GM23338 (cell line): ENCODE results near the gene ATXN7. TPM values are rescaled to one million over a fixed set of nuclear protein-coding genes. Genes with fewer than 3 reads are reported as not detected.

Source experiments
- ATAC-seq: fragments of 200-7000 bp; cut with Tn5 transposase; 3 replicates; pipeline ENCODE4 v1.9.1; 2020
- DNase-seq: peaks from one replicate; pipeline ENCODE4 v3.0.0-alpha.2; 2015; ENCODE audit warnings: low spot score
- H2AFZ ChIP-seq: fragments of 200-600 bp; sonication (generic); 2 replicates; pipeline ENCODE4 v1.8.0; 2016; ENCODE audit warnings: antibody characterized with exemption, mild to moderate bottlenecking, moderate library complexity
- H3F3A ChIP-seq: fragments of 200-600 bp; sonication (generic); replicated peaks from 2 replicates; pipeline ENCODE4 v1.8.0; 2017; ENCODE audit warnings: antibody characterized with exemption, mixed run types, low read depth
- H3K27ac ChIP-seq: fragments of 200-600 bp; sonication (generic); 2 replicates; pipeline ENCODE4 v1.6.1; 2016; ENCODE audit warnings: low read depth
- H3K27me3 ChIP-seq: fragments of 200-600 bp; sonication (generic); 2 replicates; pipeline ENCODE4 v1.8.0; 2016; ENCODE audit warnings: mild to moderate bottlenecking, mixed run types, moderate library complexity; ENCODE audit not compliant: insufficient read depth
- H3K36me3 ChIP-seq: fragments of 200-600 bp; sonication (generic); 2 replicates; pipeline ENCODE4 v1.8.0; 2016; ENCODE audit warnings: mild to moderate bottlenecking; ENCODE audit not compliant: insufficient read depth
- H3K4me1 ChIP-seq: fragments of 200-600 bp; sonication (generic); 2 replicates; pipeline ENCODE4 v1.8.0; 2016; ENCODE audit warnings: mild to moderate bottlenecking, moderate library complexity; ENCODE audit not compliant: insufficient read depth
- H3K4me2 ChIP-seq: fragments of 200-600 bp; sonication (generic); 2 replicates; pipeline ENCODE4 v1.7.1; 2017; ENCODE audit warnings: mixed run types
- H3K4me3 ChIP-seq: fragments of 200-600 bp; sonication (generic); 2 replicates; pipeline ENCODE4 v1.6.1; 2016; ENCODE audit warnings: mixed run types
- H3K79me2 ChIP-seq: fragments of 200-600 bp; sonication (generic); replicated peaks from 2 replicates; pipeline ENCODE4 v1.8.0; 2017; ENCODE audit warnings: mild to moderate bottlenecking; ENCODE audit not compliant: insufficient read depth
- H3K9me2 ChIP-seq: fragments of 200-600 bp; sonication (generic); 2 replicates; pipeline ENCODE4 v1.8.0; 2017; ENCODE audit not compliant: insufficient read depth
- H4K20me1 ChIP-seq: fragments of 200-600 bp; sonication (generic); replicated peaks from 2 replicates; pipeline ENCODE4 v1.8.0; 2017; ENCODE audit warnings: mild to moderate bottlenecking; ENCODE audit not compliant: insufficient read depth
- H3K27ac Mint-ChIP-seq: 2 replicates; pipeline ENCODE4 v1.8.0; 2020; ENCODE audit warnings: inconsistent platforms, mild to moderate bottlenecking, moderate library complexity, mixed read lengths
- H3K27me3 Mint-ChIP-seq: 3 replicates; pipeline ENCODE4 v1.8.0; 2022; ENCODE audit warnings: low read depth, mild to moderate bottlenecking, moderate library complexity, mixed read lengths, inconsistent platforms; ENCODE audit not compliant: insufficient read depth, poor library complexity
- H3K36me3 Mint-ChIP-seq: 3 replicates; pipeline ENCODE4 v1.8.0; 2021; ENCODE audit warnings: low read depth, mild to moderate bottlenecking, inconsistent platforms, moderate library complexity, mixed read lengths
- H3K4me1 Mint-ChIP-seq: 3 replicates; pipeline ENCODE4 v1.8.0; 2020; ENCODE audit warnings: mild to moderate bottlenecking, inconsistent platforms, mixed read lengths
- H3K4me3 Mint-ChIP-seq: 3 replicates; pipeline ENCODE4 v1.8.0; 2021; ENCODE audit warnings: moderate library complexity, mild to moderate bottlenecking, inconsistent platforms, mixed read lengths
- H3K9me3 Mint-ChIP-seq: 3 replicates; pipeline ENCODE4 v1.8.0; 2020; ENCODE audit warnings: moderate library complexity, mild to moderate bottlenecking, inconsistent platforms, mixed read lengths
- CREB1 ChIP-seq: fragments of 250-450 bp; sonication (Bioruptor Pico); IDR thresholded peaks from 2 replicates; pipeline ENCODE4 v1.5.0; 2020; ENCODE audit warnings: low read depth, mild to moderate bottlenecking, moderate library complexity
- EZH2 ChIP-seq: fragments of 200-600 bp; sonication (generic); IDR thresholded peaks from one replicate; pipeline ENCODE4 v1.8.0; 2017; ENCODE audit warnings: antibody characterized with exemption, mild to moderate bottlenecking, low read depth; ENCODE audit not compliant: unreplicated experiment
- EZH2phosphoT487 ChIP-seq: fragments of 200-600 bp; sonication (generic); IDR thresholded peaks from one replicate; pipeline ENCODE4 v1.8.1; 2018; ENCODE audit warnings: antibody characterized with exemption; ENCODE audit not compliant: unreplicated experiment
- JUNB ChIP-seq: IDR thresholded peaks from one replicate; pipeline ENCODE4 v1.6.1; 2016; ENCODE audit warnings: antibody characterized with exemption; ENCODE audit not compliant: unreplicated experiment
- NANOG ChIP-seq: IDR thresholded peaks from 2 replicates; pipeline ENCODE4 v1.6.1; 2016; ENCODE audit warnings: antibody characterized with exemption, borderline replicate concordance
- POLR2AphosphoS5 ChIP-seq: IDR thresholded peaks from 2 replicates; pipeline ENCODE4 v1.6.1; 2016; ENCODE audit warnings: antibody characterized with exemption, low read depth
- STAT1 ChIP-seq: IDR thresholded peaks from one replicate; pipeline ENCODE4 v1.6.1; 2016; ENCODE audit warnings: antibody characterized with exemption; ENCODE audit not compliant: unreplicated experiment
- ZNF114 ChIP-seq: fragments of 250-450 bp; sonication (Bioruptor Pico); IDR thresholded peaks from 2 replicates; pipeline ENCODE4 v1.5.0; 2020; ENCODE audit warnings: mild to moderate bottlenecking, moderate library complexity
- polyA plus RNA-seq: library from polyadenylated mRNA; unstranded; fragments of >200 nt; fragmentation: Nextera tagmentation; extraction: Ambion mirVana; gene quantifications from 2 replicates; pipeline ENCODE4 v1.2.1, GENCODE V29; 2016
- total RNA-seq: library from RNA; depleted of rRNA; stranded (reverse); fragments of >200 nt; shearing (Covaris generic); gene quantifications from 2 replicates; pipeline ENCODE4 v1.2.3, GENCODE V29; 2014
- TF ChIP-seq, protein P1 (sequence below): fragments of 250-450 bp; sonication (Bioruptor Pico); IDR thresholded peaks from 2 replicates; pipeline ENCODE4 v1.5.0; 2020; ENCODE audit warnings: mild to moderate bottlenecking, moderate library complexity

Gene ATXN7
- total and polyA plus RNA-seq, 2 experiments from 2014 or later: 4.0 to 17.2 TPM

GRCh38 chr3:64027658-64028057, 164.0 kb downstream of the ATXN7 start (continued):
- TF ChIP-seq, protein P1, sequence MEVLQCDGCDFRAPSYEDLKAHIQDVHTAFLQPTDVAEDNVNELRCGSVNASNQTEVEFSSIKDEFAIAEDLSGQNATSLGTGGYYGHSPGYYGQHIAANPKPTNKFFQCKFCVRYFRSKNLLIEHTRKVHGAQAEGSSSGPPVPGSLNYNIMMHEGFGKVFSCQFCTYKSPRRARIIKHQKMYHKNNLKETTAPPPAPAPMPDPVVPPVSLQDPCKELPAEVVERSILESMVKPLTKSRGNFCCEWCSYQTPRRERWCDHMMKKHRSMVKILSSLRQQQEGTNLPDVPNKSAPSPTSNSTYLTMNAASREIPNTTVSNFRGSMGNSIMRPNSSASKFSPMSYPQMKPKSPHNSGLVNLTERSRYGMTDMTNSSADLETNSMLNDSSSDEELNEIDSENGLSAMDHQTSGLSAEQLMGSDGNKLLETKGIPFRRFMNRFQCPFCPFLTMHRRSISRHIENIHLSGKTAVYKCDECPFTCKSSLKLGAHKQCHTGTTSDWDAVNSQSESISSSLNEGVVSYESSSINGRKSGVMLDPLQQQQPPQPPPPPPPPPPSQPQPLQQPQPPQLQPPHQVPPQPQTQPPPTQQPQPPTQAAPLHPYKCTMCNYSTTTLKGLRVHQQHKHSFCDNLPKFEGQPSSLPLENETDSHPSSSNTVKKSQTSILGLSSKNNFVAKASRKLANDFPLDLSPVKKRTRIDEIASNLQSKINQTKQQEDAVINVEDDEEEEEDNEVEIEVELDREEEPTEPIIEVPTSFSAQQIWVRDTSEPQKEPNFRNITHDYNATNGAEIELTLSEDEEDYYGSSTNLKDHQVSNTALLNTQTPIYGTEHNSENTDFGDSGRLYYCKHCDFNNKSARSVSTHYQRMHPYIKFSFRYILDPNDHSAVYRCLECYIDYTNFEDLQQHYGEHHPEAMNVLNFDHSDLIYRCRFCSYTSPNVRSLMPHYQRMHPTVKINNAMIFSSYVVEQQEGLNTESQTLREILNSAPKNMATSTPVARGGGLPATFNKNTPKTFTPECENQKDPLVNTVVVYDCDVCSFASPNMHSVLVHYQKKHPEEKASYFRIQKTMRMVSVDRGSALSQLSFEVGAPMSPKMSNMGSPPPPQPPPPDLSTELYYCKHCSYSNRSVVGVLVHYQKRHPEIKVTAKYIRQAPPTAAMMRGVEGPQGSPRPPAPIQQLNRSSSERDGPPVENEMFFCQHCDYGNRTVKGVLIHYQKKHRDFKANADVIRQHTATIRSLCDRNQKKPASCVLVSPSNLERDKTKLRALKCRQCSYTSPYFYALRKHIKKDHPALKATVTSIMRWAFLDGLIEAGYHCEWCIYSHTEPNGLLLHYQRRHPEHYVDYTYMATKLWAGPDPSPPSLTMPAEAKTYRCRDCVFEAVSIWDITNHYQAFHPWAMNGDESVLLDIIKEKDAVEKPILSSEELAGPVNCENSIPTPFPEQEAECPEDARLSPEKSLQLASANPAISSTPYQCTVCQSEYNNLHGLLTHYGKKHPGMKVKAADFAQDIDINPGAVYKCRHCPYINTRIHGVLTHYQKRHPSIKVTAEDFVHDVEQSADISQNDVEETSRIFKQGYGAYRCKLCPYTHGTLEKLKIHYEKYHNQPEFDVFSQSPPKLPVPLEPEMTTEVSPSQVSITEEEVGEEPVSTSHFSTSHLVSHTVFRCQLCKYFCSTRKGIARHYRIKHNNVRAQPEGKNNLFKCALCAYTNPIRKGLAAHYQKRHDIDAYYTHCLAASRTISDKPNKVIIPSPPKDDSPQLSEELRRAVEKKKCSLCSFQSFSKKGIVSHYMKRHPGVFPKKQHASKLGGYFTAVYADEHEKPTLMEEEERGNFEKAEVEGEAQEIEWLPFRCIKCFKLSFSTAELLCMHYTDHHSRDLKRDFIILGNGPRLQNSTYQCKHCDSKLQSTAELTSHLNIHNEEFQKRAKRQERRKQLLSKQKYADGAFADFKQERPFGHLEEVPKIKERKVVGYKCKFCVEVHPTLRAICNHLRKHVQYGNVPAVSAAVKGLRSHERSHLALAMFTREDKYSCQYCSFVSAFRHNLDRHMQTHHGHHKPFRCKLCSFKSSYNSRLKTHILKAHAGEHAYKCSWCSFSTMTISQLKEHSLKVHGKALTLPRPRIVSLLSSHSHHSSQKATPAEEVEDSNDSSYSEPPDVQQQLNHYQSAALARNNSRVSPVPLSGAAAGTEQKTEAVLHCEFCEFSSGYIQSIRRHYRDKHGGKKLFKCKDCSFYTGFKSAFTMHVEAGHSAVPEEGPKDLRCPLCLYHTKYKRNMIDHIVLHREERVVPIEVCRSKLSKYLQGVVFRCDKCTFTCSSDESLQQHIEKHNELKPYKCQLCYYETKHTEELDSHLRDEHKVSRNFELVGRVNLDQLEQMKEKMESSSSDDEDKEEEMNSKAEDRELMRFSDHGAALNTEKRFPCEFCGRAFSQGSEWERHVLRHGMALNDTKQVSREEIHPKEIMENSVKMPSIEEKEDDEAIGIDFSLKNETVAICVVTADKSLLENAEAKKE (CRISPR knock-in tag): no peak
- TF ChIP-seq EZH2phosphoT487: no peak
- no peak for TF ChIP-seq POLR2AphosphoS5
- no peak for TF ChIP-seq ZNF114 (CRISPR knock-in tag)
- TF ChIP-seq EZH2: no peak
- TF ChIP-seq NANOG: no peak
- TF ChIP-seq JUNB: no peak

GRCh38 chr3:64028754-64029153, 165.1 kb downstream of the ATXN7 start:
- no peak overlapping the region for H3K4me3 Mint-ChIP-seq
- no peaks in the 10 kb centered on the region for H3F3A ChIP-seq
- DNase-seq (no peak), ATAC-seq (peak; percentile 33)
- no peak overlapping the region for H3K4me3 ChIP-seq
- TF ChIP-seq ZNF114 (CRISPR knock-in tag) (no peak), CREB1 (no peak), EZH2phosphoT487 (no peak), POLR2AphosphoS5 (no peak), STAT1 (no peak)
- H3K27me3 ChIP-seq: no peaks in the 10 kb centered on the region
- no peaks in the 10 kb centered on the region for H3K79me2 ChIP-seq
- no peaks in the 10 kb centered on the region for H3K36me3 ChIP-seq
- H3K27ac Mint-ChIP-seq: no peak overlapping the region
- H3K36me3 Mint-ChIP-seq: no peaks in the 10 kb centered on the region
- peaks cover 13% of the 10 kb centered on the region for H3K4me1 ChIP-seq
- H4K20me1 ChIP-seq: no peaks in the 10 kb centered on the region
- no peaks in the 10 kb centered on the region for H3K9me2 ChIP-seq
- H3K4me2 ChIP-seq: no peak overlapping the region; the same call in 1 of the 2 replicates
- peak overlapping the region; percentile 50; the same call in 1 of the 2 replicates for H2AFZ ChIP-seq
- peaks cover 29% of the 10 kb centered on the region for H3K4me1 Mint-ChIP-seq
- H3K27me3 Mint-ChIP-seq: peaks cover 2% of the 10 kb centered on the region
- H3K9me3 Mint-ChIP-seq: no peaks in the 10 kb centered on the region; the same call in 1 of the 3 replicates
- H3K27ac ChIP-seq: no peak overlapping the region
